ENCODE data around the gene ARHGAP45.

ARHGAP45 gene

DNA sequence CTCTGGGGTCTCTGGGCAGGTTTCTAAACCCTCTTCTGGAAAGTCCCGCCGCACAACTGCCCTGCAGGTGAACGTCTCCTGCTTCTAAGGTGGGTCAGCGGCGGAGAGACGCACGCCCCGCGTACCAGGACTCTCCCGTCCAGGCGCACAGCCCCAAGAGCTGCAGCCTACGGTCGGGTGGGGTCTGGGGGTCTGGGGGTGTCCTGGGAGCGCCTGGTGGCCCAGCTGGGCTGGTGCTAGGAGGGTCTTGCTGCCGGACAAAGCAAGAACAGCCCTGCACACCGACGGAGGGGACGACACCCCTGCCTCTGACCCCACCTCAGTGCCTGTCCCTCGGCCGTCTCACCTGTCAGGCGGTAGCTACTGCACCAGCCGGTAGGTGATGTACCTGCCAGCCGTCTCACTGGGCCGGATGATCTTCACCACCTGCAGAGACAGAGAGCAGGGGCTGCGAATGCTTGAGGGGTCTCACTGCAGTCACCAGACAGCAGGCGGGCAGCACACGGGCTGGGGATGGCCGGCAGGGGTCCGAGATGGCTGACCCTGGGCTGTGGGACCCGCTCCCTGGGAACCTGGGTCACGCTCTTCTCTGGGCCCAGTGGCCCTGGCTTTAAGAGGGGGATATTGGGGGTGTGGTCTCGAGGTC, 22.3 kb downstream of the ARHGAP45 start:
- Histone ChIP-seq H3K9me3 (ENCODE audit: control insufficient read depth, low read length) (no peaks in the 10 kb centered on the region), H3K4me3 (ENCODE audit: insufficient read depth, low read depth, low read length) (no peak overlapping the region), H3K27me3 (ENCODE audit: control insufficient read depth, insufficient read depth, low read length, poor library complexity, severe bottlenecking) (no peaks in the 10 kb centered on the region), H3K4me1 (ENCODE audit: control insufficient read depth, insufficient read depth, low read length) (peaks cover 6% of the 10 kb centered on the region), H3K27ac (ENCODE audit: insufficient read depth, low read depth, low read length, poor library complexity, severe bottlenecking) (no peak overlapping the region), H3K36me3 (ENCODE audit: control insufficient read depth, insufficient read depth, low read length) (peaks cover 25% of the 10 kb centered on the region)
- 96% methylated on average over 32 of the region's 32 CpGs for WGBS, 2 experiments

DNA sequence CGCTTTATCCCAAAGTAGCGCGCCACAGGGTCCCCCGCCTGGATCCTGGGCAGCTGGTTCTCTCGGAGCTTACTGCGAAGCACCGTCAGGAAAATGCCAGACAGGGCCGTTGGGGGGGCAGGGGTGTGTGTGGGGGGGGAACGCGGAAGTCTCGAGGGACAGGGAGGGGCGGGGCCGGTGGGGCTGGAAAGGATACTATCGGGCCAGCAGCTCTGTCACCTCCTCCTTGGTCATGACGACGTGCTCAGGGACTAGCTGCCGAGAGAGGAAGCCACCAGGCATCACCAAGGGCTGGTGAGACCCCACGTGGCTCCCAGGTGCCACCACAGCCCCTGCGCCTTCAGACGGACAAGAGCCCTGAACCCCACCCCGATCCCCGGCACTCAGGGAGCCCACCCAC, 22.9 kb downstream of the ARHGAP45 start:
- Histone ChIP-seq H3K27ac (ENCODE audit: insufficient read depth, low read depth, low read length, poor library complexity, severe bottlenecking) (no peak overlapping the region), H3K9me3 (ENCODE audit: control insufficient read depth, low read length) (no peaks in the 10 kb centered on the region), H3K36me3 (ENCODE audit: control insufficient read depth, insufficient read depth, low read length) (peaks cover 25% of the 10 kb centered on the region), H3K27me3 (ENCODE audit: control insufficient read depth, insufficient read depth, low read length, poor library complexity, severe bottlenecking) (no peaks in the 10 kb centered on the region), H3K4me3 (ENCODE audit: insufficient read depth, low read depth, low read length) (no peak overlapping the region), H3K4me1 (ENCODE audit: control insufficient read depth, insufficient read depth, low read length) (peaks cover 8% of the 10 kb centered on the region)
- 93% methylated on average over 22 of the region's 22 CpGs for WGBS, 2 experiments

DNA sequence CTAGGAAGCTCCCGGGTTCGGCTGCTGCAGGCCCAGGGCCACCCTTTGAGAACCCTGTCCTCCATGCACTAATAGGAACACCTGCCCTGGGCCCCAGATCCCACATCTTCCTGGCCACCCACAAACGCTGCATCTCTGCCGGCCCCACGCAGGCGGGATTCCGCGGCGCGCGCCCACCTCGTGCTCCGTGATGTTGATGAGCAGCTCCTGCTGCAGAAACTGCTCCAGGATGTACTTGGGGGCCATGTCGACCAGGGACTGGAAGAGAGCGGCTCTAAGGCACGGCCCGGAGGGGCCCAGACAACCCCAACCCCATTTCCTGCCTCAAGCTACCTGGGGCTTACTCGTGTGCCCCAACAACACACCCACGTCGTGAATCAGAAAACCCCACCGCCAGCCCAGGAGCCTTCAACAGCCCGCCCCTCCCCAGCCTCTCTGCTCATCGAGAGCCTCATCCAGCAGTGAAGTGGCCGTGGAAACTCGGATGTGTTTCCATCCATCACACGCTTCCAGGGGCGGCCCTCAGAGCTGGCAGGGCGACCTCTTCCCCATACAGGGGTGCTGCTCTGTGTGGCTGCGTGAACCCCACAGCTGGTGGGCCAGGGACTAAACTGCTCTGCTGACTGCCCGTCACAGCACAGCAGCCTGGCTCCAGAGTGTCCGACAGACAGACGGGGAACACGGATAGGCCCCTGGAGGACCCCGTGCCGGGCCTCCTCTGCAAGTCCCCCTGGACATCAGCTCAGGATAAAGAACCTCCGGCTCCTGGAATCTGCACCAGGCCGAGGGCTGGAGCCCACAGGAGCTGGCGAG, 24.0 kb downstream of the ARHGAP45 start:
- no peaks in the 10 kb centered on the region for H3K9me3 ChIP-seq (ENCODE audit: control insufficient read depth, low read length)
- no peak overlapping the region for H3K27ac ChIP-seq (ENCODE audit: insufficient read depth, low read depth, low read length, poor library complexity, severe bottlenecking)
- H3K36me3 ChIP-seq (ENCODE audit: control insufficient read depth, insufficient read depth, low read length), result peaks cover 22% of the 10 kb centered on the region
- no peaks in the 10 kb centered on the region for H3K27me3 ChIP-seq (ENCODE audit: control insufficient read depth, insufficient read depth, low read length, poor library complexity, severe bottlenecking)
- H3K4me3 ChIP-seq (ENCODE audit: insufficient read depth, low read depth, low read length), result no peak overlapping the region
- peaks cover 8% of the 10 kb centered on the region for H3K4me1 ChIP-seq (ENCODE audit: control insufficient read depth, insufficient read depth, low read length)
- WGBS, 2 experiments, result 95 to 96% methylated on average over 38 of the region's 38 CpGs

DNA sequence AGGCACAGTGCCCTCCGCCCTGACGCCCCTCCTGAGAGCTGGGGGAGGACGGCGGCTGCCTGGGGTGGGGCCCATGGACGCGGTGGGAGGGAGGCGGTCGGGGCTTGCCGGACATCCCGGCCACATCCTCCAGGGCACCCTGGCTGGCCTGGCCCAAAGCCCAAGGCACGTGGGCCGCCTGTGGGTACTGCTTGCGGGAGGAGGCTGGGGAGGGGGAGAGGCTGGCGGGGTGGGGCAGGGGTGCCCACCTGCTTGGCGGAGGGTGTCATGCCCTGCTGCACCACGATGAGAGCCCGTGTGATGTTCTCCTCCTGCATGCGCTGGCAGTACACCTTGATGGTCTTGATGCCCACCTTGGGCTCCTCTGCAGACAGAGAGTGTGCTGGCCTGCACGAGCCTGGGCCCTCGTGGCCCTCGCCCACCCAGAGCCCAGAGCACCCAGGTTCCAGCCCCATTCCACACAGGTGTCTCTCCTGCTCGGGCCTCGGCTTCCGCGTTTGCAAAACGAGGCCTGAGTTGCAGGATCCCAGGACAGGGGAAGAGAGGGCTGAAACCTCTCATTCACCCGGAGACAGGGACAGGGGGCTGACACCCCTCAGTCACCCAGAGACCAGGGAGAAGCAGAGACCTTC, 24.7 kb downstream of the ARHGAP45 start:
- Histone ChIP-seq H3K27me3 (ENCODE audit: control insufficient read depth, insufficient read depth, low read length, poor library complexity, severe bottlenecking) (no peaks in the 10 kb centered on the region), H3K4me1 (ENCODE audit: control insufficient read depth, insufficient read depth, low read length) (peaks cover 8% of the 10 kb centered on the region), H3K4me3 (ENCODE audit: insufficient read depth, low read depth, low read length) (no peak overlapping the region), H3K9me3 (ENCODE audit: control insufficient read depth, low read length) (no peaks in the 10 kb centered on the region), H3K36me3 (ENCODE audit: control insufficient read depth, insufficient read depth, low read length) (peaks cover 22% of the 10 kb centered on the region), H3K27ac (ENCODE audit: insufficient read depth, low read depth, low read length, poor library complexity, severe bottlenecking) (no peak overlapping the region)
- WGBS, 2 experiments, result 94 to 97% methylated on average over 27 of the region's 27 CpGs

DNA sequence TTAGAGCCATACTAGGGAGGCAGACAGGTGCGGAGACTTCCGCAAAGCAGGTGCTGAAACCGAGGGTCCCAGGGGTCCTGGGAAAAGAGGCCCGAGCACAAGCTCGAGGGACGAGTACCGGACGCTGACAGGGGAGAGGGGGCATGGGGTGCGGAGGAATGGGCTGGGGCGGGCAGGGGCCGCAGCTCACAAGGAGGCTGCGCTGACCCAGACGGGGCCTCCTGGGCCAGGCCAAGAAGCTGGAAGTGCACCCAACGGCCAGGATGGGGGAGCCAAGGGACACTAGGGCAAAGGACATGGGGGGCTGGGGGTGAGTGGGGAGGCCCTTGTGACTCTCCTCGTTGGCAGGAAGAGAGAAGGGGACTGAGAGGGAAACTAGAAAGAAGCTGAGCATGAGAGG, 26.4 kb downstream of the ARHGAP45 start:
- Histone ChIP-seq H3K4me1 (ENCODE audit: control insufficient read depth, insufficient read depth, low read length) (peaks cover 8% of the 10 kb centered on the region), H3K4me3 (ENCODE audit: insufficient read depth, low read depth, low read length) (no peak overlapping the region), H3K27me3 (ENCODE audit: control insufficient read depth, insufficient read depth, low read length, poor library complexity, severe bottlenecking) (no peaks in the 10 kb centered on the region), H3K9me3 (ENCODE audit: control insufficient read depth, low read length) (no peaks in the 10 kb centered on the region), H3K36me3 (ENCODE audit: control insufficient read depth, insufficient read depth, low read length) (peaks cover 22% of the 10 kb centered on the region), H3K27ac (ENCODE audit: insufficient read depth, low read depth, low read length, poor library complexity, severe bottlenecking) (no peak overlapping the region)
- WGBS, 2 experiments, result 95 to 97% methylated on average over 15 of the region's 15 CpGs

DNA sequence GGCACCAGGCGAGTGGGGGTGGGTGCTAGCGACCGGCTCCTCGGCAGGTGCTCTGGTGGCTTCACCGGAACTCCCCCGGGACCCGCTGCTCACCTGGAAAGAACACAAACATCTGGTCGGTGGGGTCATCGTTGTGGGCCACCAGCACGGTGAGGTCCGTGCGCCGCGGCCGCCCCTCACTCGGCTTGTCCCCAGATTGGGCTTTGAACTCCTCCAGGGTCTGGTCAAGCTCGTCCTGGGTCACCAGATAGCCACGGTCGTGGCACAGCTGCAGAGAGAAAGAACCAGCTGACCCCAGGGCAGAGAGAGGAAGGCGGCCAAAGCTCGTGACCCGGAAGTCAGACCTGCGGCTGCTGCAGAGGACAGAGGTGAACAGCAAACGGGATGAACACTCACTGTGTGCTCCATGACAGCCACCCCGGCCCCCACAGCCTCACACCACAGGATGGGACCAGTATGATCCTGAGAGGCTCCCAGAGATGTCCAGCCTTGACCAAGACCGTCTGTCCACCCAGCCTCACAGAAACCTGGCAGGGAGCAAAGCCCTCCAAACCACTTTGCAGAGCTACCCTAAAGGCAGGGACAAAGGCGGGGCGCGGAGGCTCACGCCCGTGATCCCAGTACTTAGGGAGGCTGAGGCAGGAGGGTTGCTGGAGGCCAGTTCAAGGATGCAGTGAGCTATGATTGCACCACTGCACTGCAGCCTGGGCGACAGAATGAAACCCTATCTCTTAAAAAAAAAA, 27.0 kb downstream of the ARHGAP45 start:
- no peak overlapping the region for H3K27ac ChIP-seq (ENCODE audit: insufficient read depth, low read depth, low read length, poor library complexity, severe bottlenecking)
- no peaks in the 10 kb centered on the region for H3K9me3 ChIP-seq (ENCODE audit: control insufficient read depth, low read length)
- peaks cover 8% of the 10 kb centered on the region for H3K4me1 ChIP-seq (ENCODE audit: control insufficient read depth, insufficient read depth, low read length)
- peaks cover 20% of the 10 kb centered on the region for H3K36me3 ChIP-seq (ENCODE audit: control insufficient read depth, insufficient read depth, low read length)
- H3K27me3 ChIP-seq (ENCODE audit: control insufficient read depth, insufficient read depth, low read length, poor library complexity, severe bottlenecking), result no peaks in the 10 kb centered on the region
- 86 to 87% methylated on average over 32 of the region's 32 CpGs for WGBS, 2 experiments
- peak overlapping the region; percentile 93 for H3K4me3 ChIP-seq (ENCODE audit: insufficient read depth, low read depth, low read length)

DNA sequence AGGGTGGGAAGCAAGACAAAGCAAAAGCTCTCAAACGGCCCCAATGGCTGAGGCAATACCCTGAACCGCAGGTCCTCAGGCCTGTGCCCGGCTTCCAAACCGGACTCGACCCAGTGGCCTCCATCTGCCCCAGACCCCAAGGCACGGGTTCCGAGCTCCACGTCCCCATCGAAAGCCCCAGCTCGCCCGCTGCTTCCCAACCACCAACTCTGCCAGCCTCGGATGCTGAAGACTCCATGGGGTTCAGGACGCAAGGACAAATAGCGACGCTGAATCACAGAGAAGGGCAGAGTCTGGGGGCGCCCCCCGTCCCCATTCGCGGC, 27.6 kb downstream of the ARHGAP45 start:
- no peak overlapping the region for H3K27ac ChIP-seq (ENCODE audit: insufficient read depth, low read depth, low read length, poor library complexity, severe bottlenecking)
- H3K27me3 ChIP-seq (ENCODE audit: control insufficient read depth, insufficient read depth, low read length, poor library complexity, severe bottlenecking), result no peaks in the 10 kb centered on the region
- H3K9me3 ChIP-seq (ENCODE audit: control insufficient read depth, low read length), result no peaks in the 10 kb centered on the region
- peak overlapping the region; percentile 93 for H3K4me3 ChIP-seq (ENCODE audit: insufficient read depth, low read depth, low read length)
- H3K4me1 ChIP-seq (ENCODE audit: control insufficient read depth, insufficient read depth, low read length), result peaks cover 8% of the 10 kb centered on the region
- peaks cover 16% of the 10 kb centered on the region for H3K36me3 ChIP-seq (ENCODE audit: control insufficient read depth, insufficient read depth, low read length)
- 2% methylated on average over 19 of the region's 19 CpGs for WGBS, 2 experiments

DNA sequence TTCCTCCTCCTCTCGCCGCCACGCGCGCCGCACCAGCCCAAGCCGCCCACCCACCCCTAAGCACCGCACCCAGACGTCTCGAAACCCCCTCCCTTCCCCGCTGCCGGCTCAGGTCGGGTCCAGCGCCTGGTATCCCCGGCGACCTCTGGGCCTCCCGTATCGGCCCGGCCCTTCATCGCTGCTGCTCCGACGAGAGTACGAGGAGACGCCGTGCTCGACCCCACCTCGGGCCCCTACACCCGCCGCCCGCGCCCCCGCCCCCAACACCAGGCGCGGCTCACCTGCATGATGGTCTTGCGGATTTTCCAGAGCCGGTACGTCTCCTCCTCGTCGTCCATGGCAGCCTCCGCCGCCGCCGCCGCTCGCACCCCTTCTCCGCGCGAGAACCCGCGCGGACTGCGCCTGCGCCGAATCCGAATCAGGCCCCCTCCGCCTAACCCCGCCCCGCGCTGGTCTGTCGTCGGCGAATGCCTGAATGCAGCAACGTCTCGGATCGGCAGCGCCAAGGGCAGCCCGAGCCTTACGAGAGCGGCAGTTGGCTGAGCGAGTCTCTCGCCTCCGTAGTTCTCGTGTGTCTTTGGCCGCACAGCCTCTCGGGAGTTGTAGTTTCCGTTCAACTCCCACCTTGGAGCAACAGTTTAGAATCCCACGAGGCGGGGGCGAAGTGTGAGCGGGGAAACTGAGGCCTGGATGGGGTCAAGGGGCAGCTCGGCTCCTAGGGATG, 28.2 kb downstream of the ARHGAP45 start, which contains the start of gene POLR2E:
POLR2E (minus strand) TSS at position 398 of the 724 bp plus-strand sequence; CDS start at position 338, 60 bp downstream.
- H3K4me1 ChIP-seq (ENCODE audit: control insufficient read depth, insufficient read depth, low read length), result peaks cover 8% of the 10 kb centered on the region
- peaks cover 16% of the 10 kb centered on the region for H3K36me3 ChIP-seq (ENCODE audit: control insufficient read depth, insufficient read depth, low read length)
- WGBS, 2 experiments, result 0% methylated on average over 81 of the region's 81 CpGs
- peak within 1 kb of the TSS; percentile 93 for H3K4me3 ChIP-seq (ENCODE audit: insufficient read depth, low read depth, low read length)
- H3K27me3 ChIP-seq (ENCODE audit: control insufficient read depth, insufficient read depth, low read length, poor library complexity, severe bottlenecking), result no peaks in the 10 kb centered on the region
- no peak within 1 kb of the TSS for H3K27ac ChIP-seq (ENCODE audit: insufficient read depth, low read depth, low read length, poor library complexity, severe bottlenecking)
- no peaks in the 10 kb centered on the region for H3K9me3 ChIP-seq (ENCODE audit: control insufficient read depth, low read length)

DNA sequence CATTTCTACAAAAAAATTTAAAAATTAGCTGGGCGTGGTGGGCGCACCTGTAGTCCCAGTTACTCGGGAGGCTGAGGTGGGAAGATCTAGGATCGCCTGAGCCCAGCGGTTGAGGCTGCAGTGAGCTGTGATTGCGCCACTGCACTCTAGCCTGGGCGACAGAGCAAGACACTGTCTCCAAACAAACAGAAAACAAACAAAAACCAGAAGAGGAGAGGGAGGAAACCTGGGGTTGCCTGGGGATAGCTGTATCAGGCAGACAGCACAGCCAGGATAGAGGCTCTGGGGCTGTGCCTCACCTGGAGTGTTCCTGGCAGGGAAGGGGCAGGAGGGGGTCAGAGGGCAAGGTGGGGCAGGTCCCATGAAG, 30.8 kb downstream of the ARHGAP45 start:
- Histone ChIP-seq H3K4me1 (ENCODE audit: control insufficient read depth, insufficient read depth, low read length) (peaks cover 8% of the 10 kb centered on the region), H3K27ac (ENCODE audit: insufficient read depth, low read depth, low read length, poor library complexity, severe bottlenecking) (no peak overlapping the region), H3K4me3 (ENCODE audit: insufficient read depth, low read depth, low read length) (no peak overlapping the region), H3K9me3 (ENCODE audit: control insufficient read depth, low read length) (no peaks in the 10 kb centered on the region), H3K27me3 (ENCODE audit: control insufficient read depth, insufficient read depth, low read length, poor library complexity, severe bottlenecking) (no peaks in the 10 kb centered on the region), H3K36me3 (ENCODE audit: control insufficient read depth, insufficient read depth, low read length) (peaks cover 7% of the 10 kb centered on the region)
- WGBS, 2 experiments, result 87 to 90% methylated on average over 7 of the region's 7 CpGs

Data from ectodermal cell (in vitro differentiated cells).